Ishikawa (cell line): Measurements from ENCODE around the gene AK5.

ENCODE experiments used
- FOXM1 ChIP-seq: IDR thresholded peaks from 2 replicates; pipeline ENCODE4 v1.6.1; 2012; ENCODE audit warnings: low read depth, borderline replicate concordance
- MAX ChIP-seq: IDR thresholded peaks from 2 replicates; pipeline ENCODE4 v1.6.1; 2012
- NFIC ChIP-seq: IDR thresholded peaks from 2 replicates; pipeline ENCODE4 v1.6.1; 2012
- USF1 ChIP-seq: IDR thresholded peaks from 2 replicates; pipeline ENCODE4 v1.6.1; 2012

GRCh38 chr1:77540501-77541161, 258.8 kb downstream of the AK5 start:
- TF ChIP-seq MAX, result no peak
- TF ChIP-seq NFIC, result no peak
- TF ChIP-seq USF1, result no peak
- TF ChIP-seq FOXM1, result no peak
